Hepatocyte (in vitro differentiated cells): Measurements from ENCODE around the gene ZNF772.

ENCODE experiments used
- CTCF ChIP-seq: fragments of 200-600 bp; sonication (generic); IDR thresholded peaks from 2 replicates; pipeline ENCODE4 v1.5.1; 2016; ENCODE audit warnings: antibody characterized with exemption, mild to moderate bottlenecking; ENCODE audit not compliant: poor library complexity
- EZH2 ChIP-seq: fragments of 200-600 bp; sonication (generic); IDR thresholded peaks from 2 replicates; pipeline ENCODE4 v1.6.1; 2016; ENCODE audit warnings: antibody characterized with exemption, mild to moderate bottlenecking, borderline replicate concordance

DNA sequence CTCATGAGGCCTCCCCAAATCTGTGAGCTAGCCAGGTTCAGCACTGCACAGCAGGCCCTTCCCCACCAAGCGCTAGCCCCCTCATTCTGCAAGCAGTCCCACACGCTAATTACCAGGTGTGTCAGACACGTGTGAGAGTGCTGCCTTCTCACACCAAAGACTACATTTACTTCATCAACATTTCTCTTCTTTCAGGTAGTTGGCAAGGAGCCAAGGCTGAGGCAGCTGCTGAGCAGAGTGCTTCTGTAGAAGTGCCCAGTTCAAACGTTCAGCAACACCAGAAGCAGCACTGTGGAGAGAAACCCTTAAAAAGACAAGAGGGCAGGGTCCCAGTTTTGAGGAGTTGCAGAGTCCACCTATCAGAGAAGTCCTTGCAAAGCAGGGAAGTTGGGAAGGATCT lies 28.8 kb upstream of the ZNF772 start:
- no peak for TF ChIP-seq CTCF
- TF ChIP-seq EZH2 = no peak
